Measurements from ENCODE around the gene RBM39. TPM values are rescaled to one million over a fixed set of nuclear protein-coding genes. Genes with fewer than 3 reads are reported as not detected.

RBM39 gene
- 488 TPM for total RNA-seq (2013)
- polyA plus RNA-seq, result 100 to 1,000 TPM in 1 of 3 donors, 10 to 100 TPM in 2; 89.5 to 209 (median 98.0) TPM
- polyA minus RNA-seq, result 229 and 244 TPM in 2 replicates
- total RNA-seq, result 298 to 1,178 (median 704) reads per million in 11 experiments

DNA sequence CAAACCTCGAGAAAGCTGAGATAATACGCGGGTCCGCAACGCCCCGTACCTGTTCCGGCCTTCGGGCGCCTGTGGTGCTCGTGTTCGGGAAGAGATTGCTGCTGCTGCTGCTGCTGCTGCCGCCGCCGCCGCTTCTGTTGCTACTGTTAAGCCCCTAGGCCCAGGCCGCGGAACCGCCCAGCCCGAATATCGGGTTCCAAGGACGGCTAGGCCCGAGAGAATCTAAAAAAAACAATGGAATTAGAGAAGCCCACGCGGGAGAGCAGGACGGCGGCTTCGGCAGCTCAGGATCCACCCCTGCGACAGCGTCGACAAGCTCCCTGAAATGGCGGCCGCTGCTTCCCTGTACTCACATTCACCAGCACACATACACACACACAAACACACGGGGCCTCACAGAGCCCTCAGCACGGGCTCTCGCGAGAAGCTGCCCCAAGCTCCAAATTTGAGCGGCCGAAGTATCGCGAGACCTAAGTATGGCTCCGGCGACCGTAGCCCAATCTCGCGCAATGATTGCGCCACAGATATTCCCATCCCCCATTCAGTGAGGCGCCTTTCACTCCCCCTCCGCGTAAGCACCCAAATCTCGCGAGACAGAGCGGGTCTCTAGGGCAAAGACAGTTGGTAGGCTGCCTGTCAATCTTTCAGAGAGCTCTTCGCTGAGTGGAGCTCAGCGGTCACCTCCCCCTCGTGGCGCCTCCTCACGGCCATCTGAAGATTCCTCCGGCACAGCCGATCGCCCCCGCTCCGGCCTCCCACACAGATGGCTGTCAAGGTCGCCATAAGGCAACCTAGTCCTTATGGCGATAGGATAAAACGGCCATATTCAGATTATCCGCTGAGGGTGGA is at the start of gene RBM39:
Gene RBM39 (minus strand): TSS at position 369 of the 849 bp plus-strand sequence. CDS start 1,386 bp downstream, outside the sequence.
- intact Hi-C loops (cut with micrococcal nuclease), result loop anchor here (1.0 to 5.0 kb wide), 4 partner anchors 27 to 125 kb away; partner anchors contain the start of genes PHF20 (in 1 of the 2) and SPAG4 (in 1 of the 2)
- H3K4me3 Mint-ChIP-seq, result peak within 1 kb of the TSS; percentile 99 to 100
- WGBS (ENCODE audit: insufficient coverage), result under 1% methylated on average over 57 of the region's 66 CpGs
- Histone ChIP-seq H3K9ac (ENCODE audit: insufficient read depth, low read length, poor library complexity, severe bottlenecking) (peak within 1 kb of the TSS; percentile 100), H2AFZ (ENCODE audit: insufficient read depth, low read depth, low read length, poor library complexity, severe bottlenecking) (no peak within 1 kb of the TSS), H3K27me3 (ENCODE audit: control insufficient read depth in 2 of 2, insufficient read depth in 2 of 2, low read length in 2 of 2) (no peaks in the 10 kb centered on the region), H4K20me1 (ENCODE audit: insufficient read depth, low read length) (peaks cover 43% of the 10 kb centered on the region), H3K4me1 (ENCODE audit: control insufficient read depth in 1 of 2, insufficient read depth in 2 of 2, low read length in 2 of 2) (peaks cover 40 to 52% of the 10 kb centered on the region in 2 donors), H3K4me3 (replicated peaks in 1 of 3; ENCODE audit: low read depth in 2 of 3, low read length in 3 of 3) (peak within 1 kb of the TSS; percentile 78 to 95 (median 91)), H3K4me2 (replicated peaks; ENCODE audit: extremely low read depth, low read length, poor library complexity, severe bottlenecking) (peak within 1 kb of the TSS; percentile 90), H3K9me3 (replicated peaks in 1 of 2; ENCODE audit: control insufficient read depth in 1 of 2, insufficient read depth in 1 of 2, low read length in 2 of 2) (no peaks in the 10 kb centered on the region), H3K27ac (ENCODE audit: low read depth in 1 of 2, low read length in 2 of 2) (peak within 1 kb of the TSS; percentile 99 to 100), H3K79me2 (ENCODE audit: insufficient read depth, low read length) (peaks cover 68% of the 10 kb centered on the region), H3K36me3 (replicated peaks in 1 of 2; ENCODE audit: control insufficient read depth in 1 of 2, insufficient read depth in 2 of 2, low read length in 2 of 2) (peaks cover 35 to 36% of the 10 kb centered on the region in 2 donors)
- H3K27me3 Mint-ChIP-seq (ENCODE audit: low read depth in 3 of 3), result no peaks in the 10 kb centered on the region
- no peaks in the 10 kb centered on the region for H3K9me3 Mint-ChIP-seq
- DNase-seq, result peak; percentile 100
- H3K36me3 Mint-ChIP-seq, result peaks cover 31 to 39% of the 10 kb centered on the region in 2 donors
- peak within 1 kb of the TSS; percentile 97 to 100 (median 100) for H3K27ac Mint-ChIP-seq
- TF ChIP-seq, protein P1, sequence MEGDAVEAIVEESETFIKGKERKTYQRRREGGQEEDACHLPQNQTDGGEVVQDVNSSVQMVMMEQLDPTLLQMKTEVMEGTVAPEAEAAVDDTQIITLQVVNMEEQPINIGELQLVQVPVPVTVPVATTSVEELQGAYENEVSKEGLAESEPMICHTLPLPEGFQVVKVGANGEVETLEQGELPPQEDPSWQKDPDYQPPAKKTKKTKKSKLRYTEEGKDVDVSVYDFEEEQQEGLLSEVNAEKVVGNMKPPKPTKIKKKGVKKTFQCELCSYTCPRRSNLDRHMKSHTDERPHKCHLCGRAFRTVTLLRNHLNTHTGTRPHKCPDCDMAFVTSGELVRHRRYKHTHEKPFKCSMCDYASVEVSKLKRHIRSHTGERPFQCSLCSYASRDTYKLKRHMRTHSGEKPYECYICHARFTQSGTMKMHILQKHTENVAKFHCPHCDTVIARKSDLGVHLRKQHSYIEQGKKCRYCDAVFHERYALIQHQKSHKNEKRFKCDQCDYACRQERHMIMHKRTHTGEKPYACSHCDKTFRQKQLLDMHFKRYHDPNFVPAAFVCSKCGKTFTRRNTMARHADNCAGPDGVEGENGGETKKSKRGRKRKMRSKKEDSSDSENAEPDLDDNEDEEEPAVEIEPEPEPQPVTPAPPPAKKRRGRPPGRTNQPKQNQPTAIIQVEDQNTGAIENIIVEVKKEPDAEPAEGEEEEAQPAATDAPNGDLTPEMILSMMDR (IDR thresholded peaks at IDR 0.05), result no peak
- H3K4me1 Mint-ChIP-seq, result peaks cover 42% of the 10 kb centered on the region

DNA sequence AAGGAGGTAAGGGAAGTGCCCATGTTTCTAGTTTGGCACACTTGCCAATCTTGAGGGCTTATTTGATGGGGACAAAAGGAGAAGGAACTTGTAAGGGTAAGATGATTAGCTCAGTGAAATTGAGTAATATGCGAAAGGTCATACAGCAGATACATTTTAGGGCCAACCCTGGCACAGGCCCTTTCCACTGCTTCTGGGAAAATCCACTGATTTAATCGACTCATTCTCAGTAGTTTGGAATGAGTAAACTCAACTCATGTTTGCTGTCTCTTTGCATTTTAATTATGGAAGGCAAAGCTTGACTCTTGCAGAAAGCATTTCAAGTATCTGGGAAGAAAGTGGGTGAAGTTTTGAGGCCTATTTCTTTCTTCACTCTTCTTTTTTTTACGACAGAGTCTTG is 49.8 kb upstream of the RBM39 start:
- H3K4me3 Mint-ChIP-seq, result peak overlapping the region in 1 of 2 donors; percentile 6
- H3K9ac ChIP-seq (ENCODE audit: insufficient read depth, low read length, poor library complexity, severe bottlenecking), result peak overlapping the region; percentile 16
- peaks cover 31% of the 10 kb centered on the region for H3K4me1 Mint-ChIP-seq
- peaks cover 6 to 31% of the 10 kb centered on the region in 2 donors for H3K36me3 Mint-ChIP-seq
- peaks cover 24 to 27% of the 10 kb centered on the region in 2 donors for H3K4me1 ChIP-seq (ENCODE audit: control insufficient read depth in 1 of 2, insufficient read depth in 2 of 2, low read length in 2 of 2)
- H3K4me3 ChIP-seq (replicated peaks in 1 of 3; ENCODE audit: low read depth in 2 of 3, low read length in 3 of 3), result no peak overlapping the region
- H3K9me3 Mint-ChIP-seq, result peaks cover 0 to 2% (median 0%) of the 10 kb centered on the region in 7 donors
- peaks cover 61% of the 10 kb centered on the region for H3K79me2 ChIP-seq (ENCODE audit: insufficient read depth, low read length)
- peaks cover 3 to 14% of the 10 kb centered on the region in 2 donors for H3K36me3 ChIP-seq (replicated peaks in 1 of 2; ENCODE audit: control insufficient read depth in 1 of 2, insufficient read depth in 2 of 2, low read length in 2 of 2)
- WGBS (ENCODE audit: insufficient coverage), result no CpG with 5 or more reads among the region's 3 CpGs
- peaks cover 49% of the 10 kb centered on the region for H4K20me1 ChIP-seq (ENCODE audit: insufficient read depth, low read length)
- no peaks in the 10 kb centered on the region for H3K27me3 ChIP-seq (ENCODE audit: control insufficient read depth in 2 of 2, insufficient read depth in 2 of 2, low read length in 2 of 2)
- peaks cover 0 to 3% (median 0%) of the 10 kb centered on the region in 3 donors for H3K27me3 Mint-ChIP-seq (ENCODE audit: low read depth in 3 of 3)
- TF ChIP-seq, protein P1 (IDR thresholded peaks at IDR 0.05), result no peak
- intact Hi-C loops (cut with micrococcal nuclease), result no loop called here
- H3K9me3 ChIP-seq (replicated peaks in 1 of 2; ENCODE audit: control insufficient read depth in 1 of 2, insufficient read depth in 1 of 2, low read length in 2 of 2), result no peaks in the 10 kb centered on the region
- peak overlapping the region; percentile 34 for H3K4me2 ChIP-seq (replicated peaks; ENCODE audit: extremely low read depth, low read length, poor library complexity, severe bottlenecking)
- no peak overlapping the region for H2AFZ ChIP-seq (ENCODE audit: insufficient read depth, low read depth, low read length, poor library complexity, severe bottlenecking)
- H3K27ac ChIP-seq (ENCODE audit: low read depth in 1 of 2, low read length in 2 of 2), result peak overlapping the region; percentile 72 to 79
- peak overlapping the region; percentile 87 to 97 (median 94) for H3K27ac Mint-ChIP-seq
- DNase-seq, result peak; percentile 58 to 89 (median 67)

All from CD14-positive monocyte (primary cell).